Forelimb muscle (tissue), 1 donor: ENCODE measurements around the gene HOXD13. TPM values are rescaled to one million over a fixed set of nuclear protein-coding genes. Genes with fewer than 3 reads are reported as not detected.

Experiments
- DNase-seq: peaks from one replicate; pipeline ENCODE4 v3.0.0-alpha.2; 2013; ENCODE audit warnings: low read depth
- polyA plus RNA-seq: library from polyadenylated mRNA; unstranded; fragments of 120-200 nt; gene quantifications from one replicate; pipeline ENCODE4 v1.2.1, GENCODE V29; 2013; ENCODE audit not compliant: insufficient read length

Gene HOXD13
- polyA plus RNA-seq, 1 donor: not detected

- no peak for DNase-seq
Measured at GRCh38 chr2:176105078-176105729, 12.7 kb downstream of the HOXD13 start.

DNA sequence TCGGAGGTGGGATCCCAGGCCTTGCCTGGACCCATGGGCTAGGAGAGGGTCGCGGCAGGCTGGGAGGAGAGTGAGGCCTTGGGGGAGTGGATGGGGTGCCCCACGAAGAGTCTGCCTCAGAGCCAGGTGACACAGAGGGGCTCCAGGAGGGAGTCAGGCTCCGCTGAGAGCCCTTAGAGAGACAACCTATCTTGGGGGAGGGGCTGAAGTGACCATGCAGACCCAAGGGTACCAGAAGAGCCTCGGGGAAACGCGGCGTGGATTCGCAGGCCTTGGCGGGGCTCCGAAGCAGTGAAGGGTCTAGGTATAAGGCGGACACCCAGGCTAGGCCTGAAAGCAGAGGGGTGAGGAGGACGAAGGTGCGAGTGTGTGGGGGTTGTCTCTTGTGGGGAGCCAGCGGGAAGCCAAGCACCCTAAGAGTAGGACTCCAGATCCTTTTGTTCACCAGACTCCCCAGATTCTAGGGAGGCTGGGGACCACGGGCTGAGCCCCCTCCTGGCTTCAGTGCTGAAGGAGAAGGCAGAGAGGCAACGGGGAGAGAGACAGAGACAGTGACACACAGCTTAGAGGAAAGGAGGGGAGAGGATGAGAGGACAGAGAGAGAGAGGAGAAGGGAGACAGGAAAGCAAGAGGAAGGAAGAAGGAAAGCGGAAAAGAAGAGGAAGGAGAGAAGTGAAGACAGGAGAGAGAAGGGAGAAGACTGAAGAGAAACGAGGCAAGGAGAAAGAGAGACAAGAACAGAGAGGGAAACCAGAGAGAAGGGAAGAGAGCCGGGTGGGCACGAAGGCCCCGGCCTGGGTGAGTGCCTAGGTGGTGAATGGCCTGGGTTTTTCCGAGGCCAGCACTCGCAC lies 13.4 kb downstream of the HOXD13 start:
- no peak for DNase-seq

DNA sequence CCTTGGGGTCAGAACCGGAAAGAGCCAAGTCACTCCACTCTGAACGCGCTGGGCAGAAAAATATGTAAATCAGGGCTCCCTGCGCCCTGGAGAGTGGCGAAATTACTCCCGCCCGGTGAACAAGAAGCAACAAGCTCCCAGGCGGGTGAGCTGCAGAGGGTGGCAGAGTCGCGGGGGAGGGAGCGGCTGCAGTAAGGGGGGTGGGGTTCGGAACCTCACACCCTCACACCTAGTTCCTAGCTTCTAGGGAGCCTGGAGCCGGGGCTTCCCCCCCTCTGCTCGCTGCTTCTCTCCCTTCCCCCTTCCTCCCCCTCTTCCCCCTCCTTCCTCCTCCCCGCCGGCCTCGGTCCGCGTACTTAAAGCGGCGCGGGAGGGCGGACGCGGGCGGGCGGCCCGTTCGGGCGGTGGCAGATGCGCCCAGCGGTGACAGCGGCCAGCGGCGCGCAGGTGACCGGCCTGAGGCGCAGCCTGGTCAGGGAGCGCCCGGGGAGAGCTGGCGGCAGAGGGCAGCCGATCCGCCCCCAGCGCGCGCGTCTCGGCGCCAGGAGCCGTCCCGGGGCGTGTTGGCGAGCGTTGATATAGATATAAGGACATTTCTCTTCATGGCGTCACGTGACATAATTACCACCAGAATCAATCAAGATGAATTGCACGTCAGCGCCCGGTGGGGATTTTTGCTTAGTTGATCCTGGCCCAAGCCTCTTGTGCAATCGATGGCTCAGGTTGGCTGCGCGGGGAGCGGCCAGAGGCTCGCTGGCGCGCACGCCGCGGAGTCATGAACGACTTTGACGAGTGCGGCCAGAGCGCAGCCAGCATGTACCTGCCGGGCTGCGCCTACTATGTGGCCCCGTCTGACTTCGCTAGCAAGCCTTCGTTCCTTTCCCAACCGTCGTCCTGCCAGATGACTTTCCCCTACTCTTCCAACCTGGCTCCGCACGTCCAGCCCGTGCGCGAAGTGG lies 14.3 kb downstream of the HOXD13 start, which contains the start of gene HOXD11:
TSS of gene HOXD11 (plus strand) at position 700 of the 959 bp plus-strand sequence. CDS start at position 776, 76 bp downstream.
- no peak for DNase-seq

GRCh38 chr2:176107731-176108181 lies 15.2 kb downstream of the HOXD13 start:
- no peak for DNase-seq

DNA sequence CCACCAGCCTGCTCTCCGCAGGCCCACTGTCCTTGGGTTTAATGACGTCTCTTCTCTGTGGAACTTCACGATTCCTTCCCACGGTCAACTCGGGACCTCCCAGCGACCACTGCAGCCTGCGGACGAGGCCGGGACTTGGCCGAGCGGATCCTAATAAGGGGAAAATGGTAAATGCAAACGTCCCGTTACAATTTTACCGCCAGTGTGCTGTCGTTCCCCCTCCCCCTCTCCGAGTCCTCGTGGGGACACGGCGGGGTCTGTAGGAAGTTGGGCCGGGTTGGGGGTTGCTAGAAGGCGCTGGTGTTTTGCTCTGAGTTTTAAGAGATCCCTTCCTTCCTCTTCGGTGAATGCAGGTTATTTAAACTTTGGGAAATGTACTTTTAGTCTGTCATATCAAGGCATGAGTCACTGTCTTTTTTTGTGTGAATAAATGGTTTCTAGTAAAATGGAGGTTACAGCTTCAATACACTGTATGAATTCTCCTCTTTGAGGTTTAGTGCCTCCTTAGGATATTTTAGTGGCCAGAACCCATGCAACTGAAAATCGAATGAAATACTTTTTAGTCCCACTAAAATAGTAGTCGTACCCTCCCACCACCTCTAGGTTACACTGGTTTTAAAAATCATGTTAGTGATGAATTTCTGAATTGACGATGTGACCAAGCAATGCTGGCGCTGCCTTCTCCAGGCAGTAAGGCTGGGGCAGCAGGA lies 16.8 kb downstream of the HOXD13 start:
- no peak for DNase-seq

DNA sequence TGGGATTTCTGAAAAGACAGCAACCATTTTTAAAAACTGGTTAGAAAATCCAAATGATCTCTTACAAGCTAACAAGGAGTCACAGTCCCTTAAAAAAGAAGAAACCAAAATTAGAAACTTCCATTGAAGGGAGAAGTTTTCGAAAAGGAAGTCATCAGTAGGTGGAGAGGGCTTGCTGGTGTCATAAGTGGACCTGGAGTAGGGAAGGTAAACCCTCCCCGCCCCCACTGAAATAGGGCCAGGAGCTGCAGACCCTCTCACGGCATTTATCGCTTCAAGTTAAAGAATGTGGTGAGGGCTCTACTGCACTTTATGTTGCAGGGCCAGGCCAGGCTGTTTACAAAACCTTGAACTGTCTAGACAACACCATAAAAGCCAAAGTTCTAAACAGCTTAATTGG lies 17.4 kb downstream of the HOXD13 start:
- no peak for DNase-seq

GRCh38 chr2:176110415-176111308 lies 18.1 kb downstream of the HOXD13 start:
- DNase-seq: no peak

DNA sequence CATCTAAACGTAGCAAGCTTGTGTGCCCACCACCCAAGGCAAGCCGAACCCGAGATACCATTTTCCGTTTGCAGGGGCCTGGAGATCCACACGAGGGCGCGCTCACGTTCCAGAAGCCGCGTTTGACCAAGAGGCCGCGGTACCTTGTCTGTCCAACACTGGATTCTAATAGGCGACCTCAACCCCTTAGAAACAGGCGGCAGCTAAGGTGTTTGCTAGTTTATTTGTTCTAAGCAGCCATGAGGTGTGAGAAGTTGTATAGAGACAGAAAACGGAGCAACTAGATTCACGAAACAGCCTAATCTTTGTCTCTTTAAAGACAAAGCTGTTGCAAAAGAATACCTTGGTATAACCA lies 18.8 kb downstream of the HOXD13 start:
- no peak for DNase-seq

GRCh38 chr2:176111846-176112374 lies 19.4 kb downstream of the HOXD13 start:
- no peak for DNase-seq

GRCh38 chr2:176112375-176113302 lies 20.1 kb downstream of the HOXD13 start:
- DNase-seq: no peak

- no peak for DNase-seq
Measured at GRCh38 chr2:176114120-176114929, 21.8 kb downstream of the HOXD13 start.

GRCh38 chr2:176114930-176115625 lies 22.6 kb downstream of the HOXD13 start:
- DNase-seq: no peak

- no peak for DNase-seq
Measured at GRCh38 chr2:176115883-176116813, 23.6 kb downstream of the HOXD13 start, which contains the start of gene HOXD10. HOXD10 (plus strand) TSS chr2:176116778; CDS start chr2:176116834, 56 bp downstream.

DNA sequence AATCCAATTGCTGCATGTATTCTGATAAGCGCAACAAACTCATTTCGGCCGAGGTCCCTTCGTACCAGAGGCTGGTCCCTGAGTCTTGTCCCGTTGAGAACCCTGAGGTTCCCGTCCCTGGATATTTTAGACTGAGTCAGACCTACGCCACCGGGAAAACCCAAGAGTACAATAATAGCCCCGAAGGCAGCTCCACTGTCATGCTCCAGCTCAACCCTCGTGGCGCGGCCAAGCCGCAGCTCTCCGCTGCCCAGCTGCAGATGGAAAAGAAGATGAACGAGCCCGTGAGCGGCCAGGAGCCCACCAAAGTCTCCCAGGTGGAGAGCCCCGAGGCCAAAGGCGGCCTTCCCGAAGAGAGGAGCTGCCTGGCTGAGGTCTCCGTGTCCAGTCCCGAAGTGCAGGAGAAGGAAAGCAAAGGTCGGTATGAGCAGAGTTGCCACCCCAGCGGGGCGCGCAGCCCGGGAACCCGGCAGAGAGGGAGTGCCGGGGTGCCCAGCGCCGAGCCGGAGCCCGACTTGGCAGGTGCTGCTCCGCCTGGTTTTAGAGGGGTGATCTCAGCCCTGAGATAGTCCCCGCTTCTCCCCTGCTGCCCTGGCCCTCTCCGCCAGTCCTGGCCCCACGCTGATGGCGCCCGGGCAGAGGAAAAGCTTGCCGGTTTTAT lies 24.8 kb downstream of the HOXD13 start:
- DNase-seq: no peak

DNA sequence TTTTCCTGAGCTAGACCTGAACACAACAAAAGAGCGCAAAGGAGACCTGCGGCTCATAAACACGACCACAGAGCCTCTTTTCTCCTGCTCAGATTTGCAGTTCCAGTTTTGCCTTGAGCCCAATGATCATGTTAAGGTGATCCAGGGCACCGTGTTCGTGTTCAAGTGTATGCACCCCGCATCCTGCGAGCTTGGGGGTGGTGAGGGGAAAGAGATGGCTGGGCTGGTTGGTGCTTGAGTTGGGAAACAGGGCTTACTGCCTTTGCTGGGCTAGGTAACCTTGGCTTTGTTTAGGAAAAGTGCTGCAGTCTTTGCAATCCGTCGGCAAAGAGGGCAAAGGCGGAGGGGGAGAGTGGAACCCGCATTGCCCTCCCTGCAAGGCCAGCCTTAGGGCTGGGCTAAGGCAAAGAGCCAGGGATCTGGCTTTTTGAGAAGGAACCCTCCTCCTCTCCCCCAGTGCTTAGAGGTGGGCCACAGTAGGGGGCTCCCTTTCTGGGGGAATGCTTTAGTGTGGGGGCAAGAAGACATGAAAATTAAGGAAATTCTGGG lies 25.4 kb downstream of the HOXD13 start:
- DNase-seq: no peak
